ENCODE measurements around the gene PHF21A.

DNA sequence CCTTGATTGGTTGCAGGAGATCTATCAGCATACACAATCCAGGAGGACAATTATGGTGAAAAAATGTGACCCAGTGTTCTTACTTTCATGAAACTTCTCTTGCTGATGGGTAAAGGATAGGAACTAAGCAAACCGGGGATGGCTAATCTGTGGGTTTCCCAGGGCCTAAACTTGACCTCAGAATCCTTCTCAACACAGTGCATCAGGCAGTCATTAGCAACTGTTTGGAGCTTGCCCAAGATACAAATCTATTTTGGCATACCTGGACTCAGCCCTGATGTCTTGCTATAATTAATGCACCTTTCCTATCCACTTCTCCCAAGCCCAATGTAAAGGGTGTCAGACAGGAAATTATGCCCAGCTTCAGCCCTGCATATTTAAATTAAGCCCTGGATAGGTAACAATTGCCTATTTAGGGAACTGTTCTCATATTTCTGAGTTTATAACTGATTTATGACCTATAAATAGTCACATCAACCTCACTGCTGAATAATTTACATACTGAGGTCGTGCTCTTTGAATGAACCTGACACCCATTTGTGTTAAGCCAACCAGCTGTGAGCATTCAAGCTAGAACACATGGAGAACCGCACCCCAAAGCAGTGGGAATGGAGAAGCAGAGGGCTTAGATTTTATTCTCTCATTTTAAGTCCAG, 9.2 kb upstream of the PHF21A start:
- TF ChIP-seq, protein P1, sequence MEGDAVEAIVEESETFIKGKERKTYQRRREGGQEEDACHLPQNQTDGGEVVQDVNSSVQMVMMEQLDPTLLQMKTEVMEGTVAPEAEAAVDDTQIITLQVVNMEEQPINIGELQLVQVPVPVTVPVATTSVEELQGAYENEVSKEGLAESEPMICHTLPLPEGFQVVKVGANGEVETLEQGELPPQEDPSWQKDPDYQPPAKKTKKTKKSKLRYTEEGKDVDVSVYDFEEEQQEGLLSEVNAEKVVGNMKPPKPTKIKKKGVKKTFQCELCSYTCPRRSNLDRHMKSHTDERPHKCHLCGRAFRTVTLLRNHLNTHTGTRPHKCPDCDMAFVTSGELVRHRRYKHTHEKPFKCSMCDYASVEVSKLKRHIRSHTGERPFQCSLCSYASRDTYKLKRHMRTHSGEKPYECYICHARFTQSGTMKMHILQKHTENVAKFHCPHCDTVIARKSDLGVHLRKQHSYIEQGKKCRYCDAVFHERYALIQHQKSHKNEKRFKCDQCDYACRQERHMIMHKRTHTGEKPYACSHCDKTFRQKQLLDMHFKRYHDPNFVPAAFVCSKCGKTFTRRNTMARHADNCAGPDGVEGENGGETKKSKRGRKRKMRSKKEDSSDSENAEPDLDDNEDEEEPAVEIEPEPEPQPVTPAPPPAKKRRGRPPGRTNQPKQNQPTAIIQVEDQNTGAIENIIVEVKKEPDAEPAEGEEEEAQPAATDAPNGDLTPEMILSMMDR (conservative IDR thresholded peaks at IDR 0.05; ENCODE audit: low read length) = no peak
- no peak for TF ChIP-seq EZH2phosphoT487 (IDR thresholded peaks at IDR 0.05; ENCODE audit: borderline replicate concordance, low read depth, low read length)
